Ramos (cell line): ENCODE data around the gene FUCA2.

Experiments
- in situ Hi-C: fragments of 300-500 bp; cut with MboI; formaldehyde crosslinking; loops from one replicate; pipeline ENCODE4 v1.14.3; 2022; ENCODE audit warnings: low sequenced_read_pairs; ENCODE audit not compliant: unreplicated experiment

The FUCA2 gene

GRCh38 chr6:143510991-143511891 lies at the start of gene FUCA2:
FUCA2 (minus strand) TSS chr6:143511720; CDS start chr6:143511634, 86 bp downstream.
- in situ Hi-C loops = no loop called here

GRCh38 chr6:143561105-143561704 lies 49.7 kb upstream of the FUCA2 start:
- in situ Hi-C loops = no loop called here

- in situ Hi-C loops = no loop called here
These were observed 47.6 kb upstream of the FUCA2 start for GRCh38 chr6:143559051-143559660.

- in situ Hi-C loops = no loop called here
These were observed 45.0 kb upstream of the FUCA2 start for GRCh38 chr6:143556529-143556928.

- in situ Hi-C loops = no loop called here
These were observed 44.1 kb upstream of the FUCA2 start for GRCh38 chr6:143555582-143555981.

GRCh38 chr6:143555071-143555492 lies 43.6 kb upstream of the FUCA2 start:
- in situ Hi-C loops = no loop called here

GRCh38 chr6:143553337-143553736 lies 41.8 kb upstream of the FUCA2 start:
- in situ Hi-C loops = no loop called here

- in situ Hi-C loops = no loop called here
These were observed 38.4 kb upstream of the FUCA2 start for GRCh38 chr6:143549949-143550268.

GRCh38 chr6:143549221-143549948 lies 37.9 kb upstream of the FUCA2 start:
- in situ Hi-C loops = no loop called here

- in situ Hi-C loops = no loop called here
These were observed 35.1 kb upstream of the FUCA2 start for GRCh38 chr6:143546599-143546998.

GRCh38 chr6:143545976-143546547 lies 34.5 kb upstream of the FUCA2 start:
- in situ Hi-C loops = no loop called here

GRCh38 chr6:143545165-143545564 lies 33.6 kb upstream of the FUCA2 start:
- in situ Hi-C loops = no loop called here

- in situ Hi-C loops = no loop called here
These were observed 32.6 kb upstream of the FUCA2 start for GRCh38 chr6:143544011-143544696.

- in situ Hi-C loops = no loop called here
These were observed 31.9 kb upstream of the FUCA2 start for GRCh38 chr6:143543435-143543834.

- in situ Hi-C loops = no loop called here
These were observed 31.4 kb upstream of the FUCA2 start for GRCh38 chr6:143542888-143543287.

GRCh38 chr6:143540192-143540591 lies 28.7 kb upstream of the FUCA2 start:
- in situ Hi-C loops = no loop called here

- in situ Hi-C loops = no loop called here
These were observed 28.2 kb upstream of the FUCA2 start for GRCh38 chr6:143539734-143540133.

GRCh38 chr6:143539106-143539505 lies 27.6 kb upstream of the FUCA2 start:
- in situ Hi-C loops = no loop called here

- in situ Hi-C loops = no loop called here
These were observed 26.9 kb upstream of the FUCA2 start for GRCh38 chr6:143538374-143538773.
